Fibroblast of lung (primary cell): ENCODE results near the gene MKNK1. TPM values are rescaled to one million over a fixed set of nuclear protein-coding genes. Genes with fewer than 3 reads are reported as not detected.

Experiments used
- DNase-seq, 2 donors: peaks; one replicate each; pipeline versions ENCODE4 v3.0.0 to v3.0.0-alpha.2; 2010; ENCODE audit warnings: low read depth in 2 of 2
- H2AFZ ChIP-seq: 2 replicates; pipeline ENCODE4 v1.5.1; 2012; ENCODE audit warnings: low read length, control low read depth, inconsistent platforms
- H3K27ac ChIP-seq: 2 replicates; pipeline ENCODE4 v1.5.1; 2011; ENCODE audit warnings: low read length, control low read depth; ENCODE audit not compliant: insufficient read depth
- H3K27me3 ChIP-seq: 2 replicates; pipeline ENCODE4 v1.5.1; 2011; ENCODE audit warnings: mild to moderate bottlenecking, low read length; ENCODE audit not compliant: control insufficient read depth, insufficient read depth
- H3K36me3 ChIP-seq: 2 replicates; pipeline ENCODE4 v1.5.1; 2011; ENCODE audit warnings: low read length; ENCODE audit not compliant: control insufficient read depth, insufficient read depth
- H3K4me1 ChIP-seq: 2 replicates; pipeline ENCODE4 v1.5.1; 2011; ENCODE audit warnings: low read length; ENCODE audit not compliant: control insufficient read depth, insufficient read depth; ENCODE audit errors: extremely low read depth
- H3K4me2 ChIP-seq: 2 replicates; pipeline ENCODE4 v1.5.1; 2011; ENCODE audit warnings: low read length, control low read depth; ENCODE audit not compliant: insufficient read depth; ENCODE audit errors: extremely low read depth
- H3K4me3 ChIP-seq, 4 experiments: fragments of 200-600 bp in 1 of 4; sonication (generic) in 1 of 4; replicated peaks in 1 of 4; 2 replicates each; pipeline ENCODE4 v1.5.1; 2011 to 2016; ENCODE audit warnings: low read length in 4 of 4, low read depth in 3 of 4, mild to moderate bottlenecking in 3 of 4, control low read depth in 2 of 4, inconsistent platforms in 1 of 4, mixed read lengths in 1 of 4; ENCODE audit not compliant: insufficient read depth in 1 of 4; ENCODE audit errors: control extremely low read depth in 1 of 4
- H3K79me2 ChIP-seq: 2 replicates; pipeline ENCODE4 v1.5.1; 2012; ENCODE audit warnings: mild to moderate bottlenecking, low read length, inconsistent platforms; ENCODE audit not compliant: control insufficient read depth, insufficient read depth
- H3K9ac ChIP-seq: 2 replicates; pipeline ENCODE4 v1.5.1; 2011; ENCODE audit warnings: mild to moderate bottlenecking, low read length, control low read depth; ENCODE audit not compliant: insufficient read depth
- H3K9me3 ChIP-seq: 2 replicates; pipeline ENCODE4 v1.5.1; 2012; ENCODE audit warnings: low read depth, low read length; ENCODE audit not compliant: control insufficient read depth, insufficient read depth
- H4K20me1 ChIP-seq: 2 replicates; pipeline ENCODE4 v1.5.1; 2011; ENCODE audit warnings: low read length; ENCODE audit not compliant: control insufficient read depth, insufficient read depth; ENCODE audit errors: extremely low read depth
- CTCF ChIP-seq, 2 donors: IDR thresholded peaks in 1 of 2; conservative IDR thresholded peaks in 1 of 2; 1 replicate in 1 of 2; 2 replicates in 1 of 2; pipeline ENCODE4 v1.5.1; 2011 to 2012; ENCODE audit warnings: low read length in 2 of 2, control low read depth in 1 of 2, inconsistent platforms in 1 of 2, low read depth in 1 of 2, mild to moderate bottlenecking in 1 of 2
- EZH2 ChIP-seq: IDR thresholded peaks from 2 replicates; pipeline ENCODE4 v1.5.1; 2012; ENCODE audit warnings: low read length, control low read depth, mild to moderate bottlenecking; ENCODE audit errors: missing control alignments
- polyA plus RNA-seq, 2 donors: library from polyadenylated mRNA; depleted of rRNA in 1 of 2; stranded (reverse) in 1 of 2; unstranded in 1 of 2; fragments of >200 nt; gene quantifications; 2 replicates each; pipeline ENCODE4 v1.2.1, GENCODE V29; 2011 to 2012; ENCODE audit warnings: missing spikeins in 1 of 2
- total RNA-seq: library from RNA; depleted of rRNA; stranded (reverse); fragments of >200 nt; gene quantifications from 2 replicates; pipeline ENCODE4 v1.2.1, GENCODE V29; 2014

Gene MKNK1
- total and polyA plus RNA-seq, 2 donors (not counting 1 experiment from before 2014, with no cell fraction given), result 22.3 to 33.1 TPM

- no peak overlapping the region for H3K4me3 ChIP-seq
- H2AFZ ChIP-seq, result no peak overlapping the region
- no peaks in the 10 kb centered on the region for H3K9me3 ChIP-seq
- TF ChIP-seq EZH2 (no peak), CTCF (conservative IDR thresholded peaks at IDR 0.05 in 1 of 2, IDR thresholded peaks at IDR 0.05 in 1 of 2; ENCODE audit: low read depth in 1 of 2, low read length in 2 of 2) (no peak)
- no peaks in the 10 kb centered on the region for H3K36me3 ChIP-seq
- peaks cover 13% of the 10 kb centered on the region for H3K27me3 ChIP-seq
- peaks cover 8% of the 10 kb centered on the region for H3K4me1 ChIP-seq
- no peaks in the 10 kb centered on the region for H3K79me2 ChIP-seq
- H4K20me1 ChIP-seq, result no peaks in the 10 kb centered on the region
- no peak overlapping the region for H3K9ac ChIP-seq
- DNase-seq, result peak; percentile 18 to 90
- peak overlapping the region; percentile 25 for H3K4me2 ChIP-seq
- no peak overlapping the region for H3K27ac ChIP-seq
These were observed 83.8 kb downstream of the MKNK1 start for GRCh38 chr1:46520063-46520911.

GRCh38 chr1:46519209-46519608 is 84.9 kb downstream of the MKNK1 start:
- H2AFZ ChIP-seq, result no peak overlapping the region
- DNase-seq, result peak in 1 of 2 donors; percentile 15
- H3K36me3 ChIP-seq, result no peaks in the 10 kb centered on the region
- no peak overlapping the region for H3K4me2 ChIP-seq
- no peaks in the 10 kb centered on the region for H3K9me3 ChIP-seq
- no peak overlapping the region for H3K27ac ChIP-seq
- H3K9ac ChIP-seq, result no peak overlapping the region
- H3K4me3 ChIP-seq, result no peak overlapping the region
- peaks cover 18% of the 10 kb centered on the region for H3K27me3 ChIP-seq
- no peaks in the 10 kb centered on the region for H4K20me1 ChIP-seq
- H3K4me1 ChIP-seq, result peaks cover 8% of the 10 kb centered on the region
- no peaks in the 10 kb centered on the region for H3K79me2 ChIP-seq
- TF ChIP-seq CTCF (conservative IDR thresholded peaks at IDR 0.05 in 1 of 2, IDR thresholded peaks at IDR 0.05 in 1 of 2; ENCODE audit: low read depth in 1 of 2, low read length in 2 of 2) (no peak), EZH2 (no peak)

GRCh38 chr1:46517932-46518498 is 86.1 kb downstream of the MKNK1 start:
- H3K27me3 ChIP-seq, result peaks cover 24% of the 10 kb centered on the region
- H3K4me3 ChIP-seq, result no peak overlapping the region
- no peak overlapping the region for H3K27ac ChIP-seq
- H4K20me1 ChIP-seq, result no peaks in the 10 kb centered on the region
- H3K79me2 ChIP-seq, result no peaks in the 10 kb centered on the region
- no peaks in the 10 kb centered on the region for H3K9me3 ChIP-seq
- no peak for TF ChIP-seq CTCF (conservative IDR thresholded peaks at IDR 0.05 in 1 of 2, IDR thresholded peaks at IDR 0.05 in 1 of 2; ENCODE audit: low read depth in 1 of 2, low read length in 2 of 2)
- TF ChIP-seq EZH2, result no peak
- no peak overlapping the region for H2AFZ ChIP-seq
- H3K36me3 ChIP-seq, result no peaks in the 10 kb centered on the region
- peaks cover 8% of the 10 kb centered on the region for H3K4me1 ChIP-seq
- no peak for DNase-seq
- H3K4me2 ChIP-seq, result no peak overlapping the region
- H3K9ac ChIP-seq, result no peak overlapping the region
